Thyroid gland (tissue), 4 donors: ENCODE measurements around the gene CHPF. TPM values are rescaled to one million over a fixed set of nuclear protein-coding genes. Genes with fewer than 3 reads are reported as not detected.

Source experiments
- DNase-seq, 2 donors: peaks; one replicate each; pipeline ENCODE4 v3.0.0-alpha.2; 2019
- H3K27ac ChIP-seq, 3 donors: fragments of 200-600 bp; sonication (generic); 1 replicate in 2 of 3; 2 replicates in 1 of 3; pipeline ENCODE4 v1.5.1; 2016 to 2019; ENCODE audit warnings: mild to moderate bottlenecking in 1 of 3, moderate library complexity in 1 of 3
- H3K27me3 ChIP-seq: fragments of 200-600 bp; sonication (generic); one replicate; pipeline ENCODE4 v1.5.1; 2019
- H3K36me3 ChIP-seq, 2 donors: fragments of 200-600 bp; sonication (generic); one replicate each; pipeline ENCODE4 v1.5.1; 2016 to 2019
- H3K4me1 ChIP-seq, 2 donors: fragments of 200-600 bp; sonication (generic); one replicate each; pipeline ENCODE4 v1.5.1; 2017 to 2019
- H3K4me3 ChIP-seq, 3 donors: fragments of 200-600 bp; sonication (generic); replicated peaks in 1 of 3; 1 replicate in 2 of 3; 2 replicates in 1 of 3; pipeline ENCODE4 v1.5.1; 2016; ENCODE audit warnings: mild to moderate bottlenecking in 1 of 3
- H3K9me3 ChIP-seq: fragments of 200-600 bp; sonication (generic); one replicate; pipeline ENCODE4 v1.5.1; 2017
- POLR2A ChIP-seq, 2 donors: fragments of 450-650 bp; IDR thresholded peaks; one replicate each; pipeline ENCODE4 v1.6.1; 2017; ENCODE audit warnings: antibody characterized with exemption in 2 of 2, mild to moderate bottlenecking in 2 of 2, moderate library complexity in 1 of 2
- WGBS, 2 donors: methylation state at CpG; one replicate each; pipeline ENCODE4 v1.1.5; 2017; 5-methylcytosine and 5-hydroxymethylcytosine counted together
- intact Hi-C: fragments of 100-400 bp; cut with DNase I; formaldehyde crosslinking; loops from one replicate; pipeline ENCODE4 v1.15.1; 2023
- total RNA-seq, 4 donors: library from RNA; depleted of rRNA; stranded (reverse); fragments of >200 nt; gene quantifications; one replicate each; pipeline ENCODE4 v1.2.3, GENCODE V29; 2016
- TF ChIP-seq, protein P1 (sequence below), 6 experiments: fragments of 200-600 bp in 3 of 6; fragments of 450-650 bp in 3 of 6; sonication (generic) in 3 of 6; IDR thresholded peaks; one replicate each; pipeline ENCODE4 v1.5.1; 2016 to 2019; ENCODE audit warnings: antibody characterized with exemption in 6 of 6, mild to moderate bottlenecking in 2 of 6, inconsistent platforms in 1 of 6, moderate library complexity in 1 of 6

The CHPF gene
- total RNA-seq, 4 donors from 2014 or later: 57.2 to 194 (median 141) TPM

DNA sequence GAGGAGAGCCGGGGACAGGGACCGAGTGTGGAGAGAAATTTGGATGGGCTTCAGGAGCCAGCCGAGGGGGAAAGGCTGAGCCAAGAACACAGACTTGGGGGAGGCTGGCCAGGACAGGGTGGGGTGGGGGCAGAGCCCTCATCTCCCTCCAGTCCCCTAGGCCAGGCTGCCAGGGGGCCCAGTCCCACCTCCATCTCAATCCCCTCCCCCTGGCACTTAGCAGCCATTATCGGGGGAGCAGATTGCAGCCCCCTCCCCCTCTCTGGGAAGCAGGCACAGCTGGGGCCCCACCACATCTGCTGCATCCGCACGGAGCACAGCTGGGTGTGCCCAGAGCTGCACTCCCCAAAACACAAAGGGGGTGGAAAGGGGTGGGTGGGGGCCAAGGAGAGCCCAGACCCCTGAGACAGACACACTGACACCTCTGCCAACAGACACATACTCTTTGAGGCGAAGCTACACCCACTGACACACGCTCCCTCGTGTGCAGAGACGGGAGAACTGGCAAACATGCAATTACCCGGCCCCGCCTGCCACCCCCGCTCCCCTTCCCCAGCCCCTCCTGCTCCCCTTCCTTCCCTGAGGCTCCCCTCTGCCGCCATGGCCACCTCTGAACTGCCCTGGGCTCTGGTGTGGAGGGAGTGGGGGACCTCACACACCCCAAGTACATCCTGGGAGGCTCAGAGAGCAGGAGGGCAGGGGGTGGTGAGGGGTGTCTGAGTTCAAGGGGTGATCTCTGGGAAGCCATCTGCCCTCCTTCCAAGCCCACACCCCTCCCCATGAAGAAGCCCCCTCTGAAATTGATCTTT, 34.4 kb downstream of the CHPF start:
- Histone ChIP-seq H3K27me3 (peaks cover 3% of the 10 kb centered on the region), H3K9me3 (no peaks in the 10 kb centered on the region), H3K27ac (no peak overlapping the region), H3K36me3 (peaks cover 20 to 27% of the 10 kb centered on the region in 2 donors), H3K4me3 (no peak overlapping the region), H3K4me1 (peaks cover 11 to 19% of the 10 kb centered on the region in 2 donors)
- no peak for DNase-seq
- 14 to 39% methylated on average over 3 to 9 of the region's 14 CpGs for WGBS, 2 donors
- intact Hi-C loops: no loop called here
- no peak for TF ChIP-seq POLR2A (IDR thresholded peaks at IDR 0.05)
- TF ChIP-seq, protein P1, sequence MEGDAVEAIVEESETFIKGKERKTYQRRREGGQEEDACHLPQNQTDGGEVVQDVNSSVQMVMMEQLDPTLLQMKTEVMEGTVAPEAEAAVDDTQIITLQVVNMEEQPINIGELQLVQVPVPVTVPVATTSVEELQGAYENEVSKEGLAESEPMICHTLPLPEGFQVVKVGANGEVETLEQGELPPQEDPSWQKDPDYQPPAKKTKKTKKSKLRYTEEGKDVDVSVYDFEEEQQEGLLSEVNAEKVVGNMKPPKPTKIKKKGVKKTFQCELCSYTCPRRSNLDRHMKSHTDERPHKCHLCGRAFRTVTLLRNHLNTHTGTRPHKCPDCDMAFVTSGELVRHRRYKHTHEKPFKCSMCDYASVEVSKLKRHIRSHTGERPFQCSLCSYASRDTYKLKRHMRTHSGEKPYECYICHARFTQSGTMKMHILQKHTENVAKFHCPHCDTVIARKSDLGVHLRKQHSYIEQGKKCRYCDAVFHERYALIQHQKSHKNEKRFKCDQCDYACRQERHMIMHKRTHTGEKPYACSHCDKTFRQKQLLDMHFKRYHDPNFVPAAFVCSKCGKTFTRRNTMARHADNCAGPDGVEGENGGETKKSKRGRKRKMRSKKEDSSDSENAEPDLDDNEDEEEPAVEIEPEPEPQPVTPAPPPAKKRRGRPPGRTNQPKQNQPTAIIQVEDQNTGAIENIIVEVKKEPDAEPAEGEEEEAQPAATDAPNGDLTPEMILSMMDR (IDR thresholded peaks at IDR 0.05): no peak

DNA sequence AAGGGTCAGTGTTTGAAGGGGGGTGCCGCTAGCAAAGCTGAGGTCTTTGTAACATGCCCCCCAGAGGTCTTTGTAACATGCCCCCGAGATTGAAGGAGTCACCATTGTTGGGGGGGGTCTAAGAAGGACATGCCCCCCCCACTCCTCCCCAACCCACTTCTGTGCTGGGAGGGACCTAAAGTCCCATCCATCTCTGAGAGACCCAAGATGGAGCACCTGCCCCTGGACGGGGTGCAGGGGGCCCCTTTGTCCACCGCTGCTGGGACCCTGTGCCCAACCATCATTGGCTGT, 35.2 kb downstream of the CHPF start:
- peaks cover 24 to 32% of the 10 kb centered on the region in 2 donors for H3K36me3 ChIP-seq
- DNase-seq: no peak
- H3K4me3 ChIP-seq: no peak overlapping the region
- no peak overlapping the region for H3K27ac ChIP-seq
- peaks cover 11 to 15% of the 10 kb centered on the region in 2 donors for H3K4me1 ChIP-seq
- H3K27me3 ChIP-seq: no peaks in the 10 kb centered on the region
- no peaks in the 10 kb centered on the region for H3K9me3 ChIP-seq
- intact Hi-C loops: no loop called here
- TF ChIP-seq, protein P1 (IDR thresholded peaks at IDR 0.05): no peak
- TF ChIP-seq POLR2A (IDR thresholded peaks at IDR 0.05): no peak
- WGBS, 2 donors: 58 to 86% methylated on average over 2 to 3 of the region's 4 CpGs

DNA sequence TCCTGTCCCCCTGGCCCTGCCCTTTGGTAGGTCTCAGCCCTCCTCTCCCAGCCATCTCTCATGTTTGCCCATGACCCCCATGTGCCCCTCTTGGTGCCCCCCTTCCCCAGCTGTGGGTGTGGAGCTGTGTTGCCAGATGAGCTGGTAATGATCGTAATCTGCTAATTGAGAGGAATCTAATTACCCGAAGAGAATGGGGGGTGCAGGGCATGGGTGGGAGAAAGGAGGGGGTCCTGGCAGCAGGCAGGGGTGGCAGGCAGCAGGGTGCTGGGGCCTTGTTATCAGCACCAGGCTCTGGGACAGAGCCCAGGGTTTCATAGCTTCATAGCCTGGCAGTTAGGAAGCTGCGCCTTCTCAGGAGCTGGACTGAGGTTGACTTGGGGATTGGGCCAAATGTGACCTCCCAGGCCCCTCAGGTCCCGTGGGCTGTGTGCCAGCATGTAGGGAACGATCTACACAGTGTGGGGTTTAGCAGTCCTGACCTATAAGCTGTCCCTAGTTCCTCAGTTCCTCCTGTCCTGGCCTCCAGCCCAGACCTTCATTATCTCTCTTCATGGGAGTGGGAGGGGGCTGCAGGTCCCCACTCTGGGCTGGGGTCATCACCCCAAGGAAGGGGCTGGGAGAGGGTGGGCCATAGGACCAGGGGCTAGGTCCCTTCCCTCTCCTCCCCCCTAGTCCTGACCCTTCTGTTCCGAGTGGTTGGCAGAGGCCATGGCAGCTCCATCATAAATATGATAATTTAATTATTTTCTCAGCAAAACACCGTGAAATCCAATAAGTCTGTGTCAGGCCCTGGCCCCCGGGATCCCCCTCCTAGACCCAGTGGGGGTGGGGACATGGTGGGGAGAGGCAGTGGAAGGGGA, 35.8 kb downstream of the CHPF start:
- intact Hi-C loops: no loop called here
- Histone ChIP-seq H3K4me1 (peaks cover 11 to 15% of the 10 kb centered on the region in 2 donors), H3K36me3 (peaks cover 24 to 32% of the 10 kb centered on the region in 2 donors), H3K27ac (no peak overlapping the region), H3K27me3 (no peaks in the 10 kb centered on the region), H3K4me3 (no peak overlapping the region), H3K9me3 (no peaks in the 10 kb centered on the region)
- no peak for DNase-seq
- TF ChIP-seq, protein P1 (IDR thresholded peaks at IDR 0.05): no peak
- no peak for TF ChIP-seq POLR2A (IDR thresholded peaks at IDR 0.05)
- WGBS, 2 donors: 59 to 83% methylated on average over 7 to 8 of the region's 8 CpGs

DNA sequence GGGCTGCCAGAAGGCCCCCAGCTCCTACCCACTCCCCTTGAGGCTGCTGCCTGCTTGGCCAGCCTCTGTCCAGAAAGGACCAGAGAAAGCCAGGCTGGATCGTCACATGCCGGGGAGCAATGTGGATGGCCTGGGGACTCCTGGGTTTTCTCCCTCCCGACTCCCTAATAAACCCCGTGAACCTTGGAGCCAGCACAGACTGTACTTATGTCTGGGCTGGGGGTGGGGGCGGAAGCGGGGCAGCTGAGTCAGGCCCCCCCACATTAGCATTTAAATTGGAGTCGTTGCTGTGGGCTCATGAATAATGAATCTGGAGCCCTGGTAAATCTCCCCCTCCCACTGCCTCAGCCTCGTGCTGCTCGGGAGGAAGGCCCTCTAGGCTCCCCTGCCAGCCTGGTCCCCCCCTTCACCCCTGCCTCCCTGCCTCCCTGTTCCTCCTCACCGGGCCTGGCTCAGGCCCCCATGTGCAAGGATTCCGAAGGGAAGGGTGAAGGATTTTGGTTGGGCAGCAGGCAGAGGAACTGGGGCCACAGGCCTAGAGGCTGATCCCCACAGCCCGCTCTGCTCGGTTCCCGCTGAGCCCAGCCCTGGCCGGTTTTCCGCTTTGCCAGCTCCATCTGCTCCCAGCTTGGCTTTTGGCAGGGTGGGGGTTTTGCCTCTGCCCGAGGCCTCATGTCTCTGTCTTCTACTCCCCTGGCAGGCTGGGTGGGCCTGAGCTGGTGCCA, 36.6 kb downstream of the CHPF start:
- peaks cover 24 to 32% of the 10 kb centered on the region in 2 donors for H3K36me3 ChIP-seq
- no peak overlapping the region for H3K4me3 ChIP-seq
- no peak for DNase-seq
- H3K9me3 ChIP-seq: no peaks in the 10 kb centered on the region
- 80 to 83% methylated on average over 12 to 16 of the region's 17 CpGs for WGBS, 2 donors
- intact Hi-C loops: no loop called here
- H3K27ac ChIP-seq: no peak overlapping the region
- H3K4me1 ChIP-seq: peaks cover 11 to 15% of the 10 kb centered on the region in 2 donors
- TF ChIP-seq, protein P1 (IDR thresholded peaks at IDR 0.05): no peak
- TF ChIP-seq POLR2A (IDR thresholded peaks at IDR 0.05): no peak
- H3K27me3 ChIP-seq: no peaks in the 10 kb centered on the region
